Measurements from ENCODE around the gene MEI4. TPM values are rescaled to one million over a fixed set of nuclear protein-coding genes. Genes with fewer than 3 reads are reported as not detected.

Gene MEI4, protein sequence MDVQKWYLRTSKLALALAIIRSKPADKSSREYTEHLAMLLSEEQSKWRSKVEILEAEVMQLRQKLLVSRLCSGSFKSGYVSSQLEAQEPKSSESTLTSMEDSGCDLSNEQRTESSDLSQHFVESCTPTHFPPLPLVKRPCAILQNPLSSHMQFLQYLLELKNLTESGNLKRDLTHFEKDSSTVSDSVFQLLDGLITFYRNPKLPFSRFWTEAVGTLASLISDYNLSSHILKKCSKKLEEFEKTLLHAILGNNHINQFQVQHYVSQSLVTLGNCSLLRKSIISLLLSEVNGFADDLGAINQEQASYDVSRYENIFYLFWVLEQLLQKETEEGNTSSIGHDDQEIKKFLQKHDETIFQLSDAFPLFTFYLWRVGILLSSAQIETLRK
- not detected in 2 replicates for total RNA-seq

DNA sequence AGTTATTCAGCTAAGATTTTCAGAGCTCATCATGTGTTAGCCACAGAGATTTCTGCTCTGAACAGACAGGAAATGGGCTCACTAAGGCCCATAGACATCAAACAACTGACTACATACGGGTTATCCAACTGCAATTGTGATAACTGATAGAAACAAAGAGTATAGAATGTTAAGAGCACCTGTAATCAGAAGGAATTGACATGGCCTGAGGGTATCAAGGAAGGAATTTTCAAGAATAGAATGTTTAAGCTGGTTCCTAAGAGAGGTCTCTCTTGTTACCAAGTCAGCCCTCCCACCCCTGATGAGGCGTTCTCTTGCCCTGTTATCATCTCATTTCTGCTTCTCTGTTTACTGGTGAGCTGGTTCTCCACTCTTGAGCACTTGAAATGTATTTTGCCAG, at the start of gene MEI4:
MEI4 (plus strand) TSS at position 301 of the 400 bp plus-strand sequence. CDS start 37,633 bp downstream, outside the sequence.

Other genes with a start within 250 kb of the MEI4 start
- 0.49 and 0.70 TPM in 2 replicates for gene HTR1B, start 189.5 kb upstream of the MEI4 start, total RNA-seq

Measured in airway epithelial cell (primary cell).